Measurements from ENCODE around the gene CCDC80. TPM values are rescaled to one million over a fixed set of nuclear protein-coding genes. Genes with fewer than 3 reads are reported as not detected.

The CCDC80 gene
- total RNA-seq, 4 donors from 2014 or later: 42.9 to 278 (median 225) TPM

- no peak for ATAC-seq (ENCODE audit: low FRiP score)
- TF ChIP-seq, protein P1, sequence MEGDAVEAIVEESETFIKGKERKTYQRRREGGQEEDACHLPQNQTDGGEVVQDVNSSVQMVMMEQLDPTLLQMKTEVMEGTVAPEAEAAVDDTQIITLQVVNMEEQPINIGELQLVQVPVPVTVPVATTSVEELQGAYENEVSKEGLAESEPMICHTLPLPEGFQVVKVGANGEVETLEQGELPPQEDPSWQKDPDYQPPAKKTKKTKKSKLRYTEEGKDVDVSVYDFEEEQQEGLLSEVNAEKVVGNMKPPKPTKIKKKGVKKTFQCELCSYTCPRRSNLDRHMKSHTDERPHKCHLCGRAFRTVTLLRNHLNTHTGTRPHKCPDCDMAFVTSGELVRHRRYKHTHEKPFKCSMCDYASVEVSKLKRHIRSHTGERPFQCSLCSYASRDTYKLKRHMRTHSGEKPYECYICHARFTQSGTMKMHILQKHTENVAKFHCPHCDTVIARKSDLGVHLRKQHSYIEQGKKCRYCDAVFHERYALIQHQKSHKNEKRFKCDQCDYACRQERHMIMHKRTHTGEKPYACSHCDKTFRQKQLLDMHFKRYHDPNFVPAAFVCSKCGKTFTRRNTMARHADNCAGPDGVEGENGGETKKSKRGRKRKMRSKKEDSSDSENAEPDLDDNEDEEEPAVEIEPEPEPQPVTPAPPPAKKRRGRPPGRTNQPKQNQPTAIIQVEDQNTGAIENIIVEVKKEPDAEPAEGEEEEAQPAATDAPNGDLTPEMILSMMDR (IDR thresholded peaks at IDR 0.05): no peak
- no peak for DNase-seq (ENCODE audit: low spot score)
Measured at GRCh38 chr3:112656043-112656442, 15.1 kb upstream of the CCDC80 start.

- no peak for DNase-seq (ENCODE audit: low spot score)
- TF ChIP-seq, protein P1 (IDR thresholded peaks at IDR 0.05): no peak
- ATAC-seq (ENCODE audit: low FRiP score): no peak
Measured at GRCh38 chr3:112654979-112655378, 14.0 kb upstream of the CCDC80 start.

DNA sequence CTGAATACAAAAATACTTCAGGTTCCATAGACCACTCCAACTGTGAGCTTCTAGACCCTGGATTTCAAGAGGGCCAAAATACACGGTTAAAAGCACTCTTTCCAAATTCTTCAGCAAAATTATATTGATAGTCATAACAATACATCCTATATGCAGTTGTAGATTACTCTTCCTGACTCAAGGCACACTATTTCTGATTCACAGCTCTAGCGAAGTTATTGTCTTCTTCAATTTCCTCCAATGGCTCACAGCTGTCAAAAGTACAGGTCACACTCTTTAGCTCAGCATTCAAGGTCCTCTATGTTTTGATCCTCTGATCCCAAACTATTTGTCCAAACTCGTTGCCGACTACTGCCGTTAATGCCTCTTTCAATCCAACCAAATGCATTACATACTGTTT is 13.5 kb upstream of the CCDC80 start:
- TF ChIP-seq, protein P1 (IDR thresholded peaks at IDR 0.05): no peak
- ATAC-seq (ENCODE audit: low FRiP score) (no peak), DNase-seq (ENCODE audit: low spot score) (no peak)

DNA sequence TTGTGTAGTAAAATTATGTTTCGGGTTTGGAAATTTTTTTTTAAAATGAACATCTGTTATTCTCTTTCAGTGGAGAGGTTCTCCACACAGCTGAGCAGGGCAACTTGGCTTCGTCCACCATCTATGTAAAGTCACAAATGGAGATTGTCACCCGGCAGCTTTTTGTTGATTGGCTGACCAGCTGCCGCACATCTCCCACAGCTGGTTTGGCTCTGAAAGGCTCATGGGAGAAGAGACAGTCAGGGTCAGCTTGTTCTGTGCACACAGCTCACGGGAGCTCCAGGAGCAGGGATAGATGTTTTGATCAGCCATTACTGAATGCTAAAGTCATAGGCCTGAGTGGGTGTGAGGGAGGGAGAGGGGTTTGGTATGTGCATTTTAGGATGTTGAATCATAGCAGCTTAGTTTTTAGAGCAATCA is 12.9 kb upstream of the CCDC80 start:
- TF ChIP-seq, protein P1 (IDR thresholded peaks at IDR 0.05): no peak
- no peak for DNase-seq (ENCODE audit: low spot score)
- peak; percentile 69 for ATAC-seq (ENCODE audit: low FRiP score)

GRCh38 chr3:112653209-112653871 is 12.4 kb upstream of the CCDC80 start:
- ATAC-seq (ENCODE audit: low FRiP score) (peak; percentile 95), DNase-seq (ENCODE audit: low spot score) (no peak)
- TF ChIP-seq, protein P1 (IDR thresholded peaks at IDR 0.05): no peak

- TF ChIP-seq, protein P1 (IDR thresholded peaks at IDR 0.05): no peak
- ATAC-seq (ENCODE audit: low FRiP score): no peak
- DNase-seq (ENCODE audit: low spot score): no peak
Measured at GRCh38 chr3:112651516-112651915, 10.6 kb upstream of the CCDC80 start.

DNA sequence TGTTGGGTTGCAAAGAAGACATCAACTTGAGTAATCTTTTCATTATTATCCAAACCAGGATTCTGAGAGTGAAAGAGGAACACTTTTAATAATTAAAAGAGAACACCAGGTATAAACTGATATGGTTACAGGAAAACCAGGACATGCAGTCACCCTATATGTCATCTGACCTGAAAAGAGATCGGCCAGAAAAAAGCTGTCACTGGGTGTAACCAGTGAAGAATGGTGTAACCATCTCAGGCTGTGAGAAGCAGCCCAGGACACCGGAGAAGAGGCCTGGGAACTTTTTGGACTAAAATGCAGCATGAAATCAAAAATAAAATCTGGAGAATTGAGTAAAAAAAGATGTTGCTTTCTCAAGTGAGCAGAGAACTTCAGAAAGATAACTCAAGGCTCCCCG is 10.1 kb upstream of the CCDC80 start:
- DNase-seq (ENCODE audit: low spot score) (no peak), ATAC-seq (ENCODE audit: low FRiP score) (no peak)
- TF ChIP-seq, protein P1 (IDR thresholded peaks at IDR 0.05): no peak

All from omental fat pad (tissue), 4 donors.